DOHH2 (cell line): ENCODE results near the gene TSC22D1.
"Not testable (repeated sequence)": the region's sequence is repeated elsewhere in the genome, so short reads cannot be mapped to it uniquely, and the experiment has no call there.

Source experiments
- H3F3A ChIP-seq: fragments of 200-600 bp; sonication (generic), shearing (Covaris generic); 2 replicates; pipeline ENCODE4 v1.6.0; 2016; ENCODE audit warnings: antibody characterized with exemption, mild to moderate bottlenecking; ENCODE audit not compliant: control insufficient read depth, insufficient read depth
- H3K27ac ChIP-seq: fragments of 200-600 bp; sonication (generic); 2 replicates; pipeline ENCODE4 v1.5.1; 2014; ENCODE audit warnings: low read depth, mild to moderate bottlenecking, low read length, moderate library complexity
- H3K27me3 ChIP-seq: fragments of 200-600 bp; sonication (generic); 2 replicates; pipeline ENCODE4 v1.6.1; 2014; ENCODE audit warnings: mild to moderate bottlenecking, low read length, mixed read lengths; ENCODE audit not compliant: control insufficient read depth
- H3K36me3 ChIP-seq: fragments of 200-600 bp; sonication (generic); 2 replicates; pipeline ENCODE4 v1.6.1; 2014; ENCODE audit warnings: mild to moderate bottlenecking, low read length, moderate library complexity, mixed read lengths; ENCODE audit not compliant: control insufficient read depth
- H3K4me1 ChIP-seq: fragments of 200-600 bp; sonication (generic); 2 replicates; pipeline ENCODE4 v1.6.1; 2014; ENCODE audit warnings: mild to moderate bottlenecking, low read length, mixed read lengths; ENCODE audit not compliant: control insufficient read depth
- H3K4me2 ChIP-seq: fragments of 200-600 bp; sonication (generic); 2 replicates; pipeline ENCODE4 v1.6.0; 2014; ENCODE audit warnings: mild to moderate bottlenecking, low read length, moderate library complexity
- H3K4me3 ChIP-seq: fragments of 200-600 bp; sonication (generic); 2 replicates; pipeline ENCODE4 v1.5.1; 2014; ENCODE audit warnings: mild to moderate bottlenecking, low read length, mixed read lengths
- H3K79me2 ChIP-seq: fragments of 200-600 bp; sonication (generic); 2 replicates; pipeline ENCODE4 v1.6.1; 2014; ENCODE audit warnings: mild to moderate bottlenecking, low read length, mixed read lengths; ENCODE audit not compliant: control insufficient read depth
- H3K9me2 ChIP-seq: fragments of 200-600 bp; sonication (generic); replicated peaks from 2 replicates; pipeline ENCODE4 v1.6.1; 2014; ENCODE audit warnings: mild to moderate bottlenecking, low read length, mixed read lengths; ENCODE audit not compliant: control insufficient read depth
- H3K9me3 ChIP-seq: fragments of 200-600 bp; sonication (generic); 2 replicates; pipeline ENCODE4 v1.6.1; 2014; ENCODE audit warnings: antibody characterized with exemption, low read length, mixed read lengths; ENCODE audit not compliant: control insufficient read depth, insufficient read depth
- H4K20me1 ChIP-seq: fragments of 200-600 bp; sonication (generic); 2 replicates; pipeline ENCODE4 v1.6.0; 2014; ENCODE audit warnings: low read depth, mild to moderate bottlenecking, antibody characterized with exemption, low read length, moderate library complexity; ENCODE audit not compliant: control insufficient read depth, insufficient read depth
- CTCF ChIP-seq: fragments of 200-600 bp; sonication (generic); IDR thresholded peaks from one replicate; pipeline ENCODE4 v1.5.1; 2014; ENCODE audit warnings: antibody characterized with exemption, mild to moderate bottlenecking, low read depth, low read length; ENCODE audit not compliant: poor library complexity, severe bottlenecking
- EZH2phosphoT487 ChIP-seq: fragments of 200-600 bp; sonication (generic); IDR thresholded peaks from 2 replicates; pipeline ENCODE4 v1.6.1; 2017; ENCODE audit warnings: borderline replicate concordance, mild to moderate bottlenecking, antibody characterized with exemption, low read length, moderate library complexity, mixed read lengths

TSC22D1 gene

GRCh38 chr13:44601586-44601985 lies 25.5 kb upstream of the TSC22D1 start:
- Histone ChIP-seq H3K36me3 (no peaks in the 10 kb centered on the region), H3K9me3 (no peaks in the 10 kb centered on the region), H3F3A (no peaks in the 10 kb centered on the region), H3K4me3 (no peak overlapping the region), H3K4me2 (no peak overlapping the region), H3K27me3 (no peaks in the 10 kb centered on the region), H4K20me1 (no peaks in the 10 kb centered on the region), H3K9me2 (no peaks in the 10 kb centered on the region), H3K79me2 (no peaks in the 10 kb centered on the region), H3K4me1 (no peaks in the 10 kb centered on the region), H3K27ac (no peak overlapping the region)
- no peak for TF ChIP-seq EZH2phosphoT487
- TF ChIP-seq CTCF, result no peak

GRCh38 chr13:44593861-44594592 lies 17.9 kb upstream of the TSC22D1 start:
- H3K36me3 ChIP-seq, H3K4me1 ChIP-seq, H3K9me3 ChIP-seq, H4K20me1 ChIP-seq, H3K4me2 ChIP-seq, H3K27ac ChIP-seq, H3K27me3 ChIP-seq, H3K4me3 ChIP-seq, H3K79me2 ChIP-seq, H3F3A ChIP-seq, H3K9me2 ChIP-seq: not testable (repeated sequence)

GRCh38 chr13:44592216-44592847 lies 16.2 kb upstream of the TSC22D1 start:
- Histone ChIP-seq H3K4me3 (no peak overlapping the region), H3K4me2 (no peak overlapping the region), H3F3A (no peaks in the 10 kb centered on the region), H3K9me2 (no peaks in the 10 kb centered on the region), H3K36me3 (no peaks in the 10 kb centered on the region), H3K79me2 (no peaks in the 10 kb centered on the region), H3K27me3 (no peaks in the 10 kb centered on the region), H4K20me1 (no peaks in the 10 kb centered on the region), H3K27ac (no peak overlapping the region), H3K4me1 (no peaks in the 10 kb centered on the region), H3K9me3 (peaks cover 3% of the 10 kb centered on the region; the same call in 1 of the 2 replicates)
- TF ChIP-seq CTCF (no peak), EZH2phosphoT487 (no peak)

GRCh38 chr13:44591316-44591715 lies 15.2 kb upstream of the TSC22D1 start:
- Histone ChIP-seq H3K27me3 (no peaks in the 10 kb centered on the region), H3K9me2 (no peaks in the 10 kb centered on the region), H4K20me1 (no peaks in the 10 kb centered on the region), H3K9me3 (peaks cover 3% of the 10 kb centered on the region; the same call in 1 of the 2 replicates), H3K79me2 (no peaks in the 10 kb centered on the region), H3K4me2 (no peak overlapping the region), H3K36me3 (no peaks in the 10 kb centered on the region), H3K4me1 (no peaks in the 10 kb centered on the region), H3K27ac (no peak overlapping the region), H3F3A (no peaks in the 10 kb centered on the region), H3K4me3 (no peak overlapping the region)
- TF ChIP-seq EZH2phosphoT487 (no peak), CTCF (no peak)
